ENCODE measurements around the gene MCM8. TPM values are rescaled to one million over a fixed set of nuclear protein-coding genes. Genes with fewer than 3 reads are reported as not detected.

MCM8 gene
- total and polyA plus RNA-seq, 9 of the 15 experiments (the other 6 are each of a cell fraction or from before 2014, with no cell fraction given): 4.5 to 43.8 (median 25.4) TPM

GRCh38 chr20:5950271-5951031 lies at the start of gene MCM8, which contains the start of gene TRMT6 (continued):
- peak; percentile 56 for TF ChIP-seq AFF4 (CRISPR knock-in tag; IDR thresholded peaks at IDR 0.05)
- TF ChIP-seq ZBTB17 (CRISPR knock-in tag; IDR thresholded peaks at IDR 0.05): no peak
- TF ChIP-seq SFPQ (IDR thresholded peaks at IDR 0.05; ENCODE audit: low read depth, low read length): no peak
- no peak for TF ChIP-seq ZNF436 (CRISPR knock-in tag; IDR thresholded peaks at IDR 0.05)
- peak; percentile 69 for TF ChIP-seq TAF1 (IDR thresholded peaks at IDR 0.05; ENCODE audit: control insufficient read depth, extremely low read depth, insufficient read depth, low read length, severe bottlenecking)
- 0 out of 2 replicates have a peak, but pooled peaks have one; percentile 31 for TF ChIP-seq ATF6 (CRISPR knock-in tag; IDR thresholded peaks at IDR 0.05)
- TF ChIP-seq LCOR (CRISPR knock-in tag; IDR thresholded peaks at IDR 0.05): peak; percentile 98
- peak; percentile 74; the same call in 1 of the 2 replicates for TF ChIP-seq POLR2AphosphoS5 (IDR thresholded peaks at IDR 0.05; ENCODE audit: control insufficient read depth, insufficient read depth, low read depth, low read length)
- no peak for TF ChIP-seq HDAC8 (tag; IDR thresholded peaks at IDR 0.05)
- TF ChIP-seq ZNF143 (CRISPR knock-in tag; IDR thresholded peaks at IDR 0.05): peak; percentile 39; the same call in 1 of the 2 replicates
- TF ChIP-seq CBFA2T3 (IDR thresholded peaks at IDR 0.05): 0 out of 2 replicates have a peak, but pooled peaks have one; percentile 3
- peak; percentile 11 to 99; a peak in 2 of 4 replicates for TF ChIP-seq HDAC1 (IDR thresholded peaks at IDR 0.05)
- peak in 1 of 2 experiments; percentile 69; a peak in 1 of 4 replicates for TF ChIP-seq SRF (CRISPR knock-in tag; IDR thresholded peaks at IDR 0.05)
- TF ChIP-seq GABPA (tag; conservative IDR thresholded peaks at IDR 0.05; ENCODE audit: low read depth): peak; percentile 95
- no peak for TF ChIP-seq ZEB2 (IDR thresholded peaks at IDR 0.05)
- TF ChIP-seq RBBP5 (IDR thresholded peaks at IDR 0.05; ENCODE audit: borderline replicate concordance, insufficient read depth, low read length, poor library complexity, severe bottlenecking): peak; percentile 92
- peak; percentile 94 for TF ChIP-seq GABPB1 (CRISPR knock-in tag; IDR thresholded peaks at IDR 0.05)
- TF ChIP-seq HNRNPL (IDR thresholded peaks at IDR 0.05; ENCODE audit: low read depth, low read length): no peak
